Measurements from ENCODE around the gene HBEGF. TPM values are rescaled to one million over a fixed set of nuclear protein-coding genes. Genes with fewer than 3 reads are reported as not detected.

HBEGF gene
- total and polyA plus RNA-seq, 2 experiments from 2014 or later = 2.2 to 2.9 TPM

- no peak for TF ChIP-seq POLR2AphosphoS5 (IDR thresholded peaks at IDR 0.05; ENCODE audit: low read depth)
- TF ChIP-seq JUNB (IDR thresholded peaks at IDR 0.05; ENCODE audit: unreplicated experiment) = no peak
- TF ChIP-seq ETS1 (IDR thresholded peaks at IDR 0.05) = no peak
- TF ChIP-seq, protein P1, sequence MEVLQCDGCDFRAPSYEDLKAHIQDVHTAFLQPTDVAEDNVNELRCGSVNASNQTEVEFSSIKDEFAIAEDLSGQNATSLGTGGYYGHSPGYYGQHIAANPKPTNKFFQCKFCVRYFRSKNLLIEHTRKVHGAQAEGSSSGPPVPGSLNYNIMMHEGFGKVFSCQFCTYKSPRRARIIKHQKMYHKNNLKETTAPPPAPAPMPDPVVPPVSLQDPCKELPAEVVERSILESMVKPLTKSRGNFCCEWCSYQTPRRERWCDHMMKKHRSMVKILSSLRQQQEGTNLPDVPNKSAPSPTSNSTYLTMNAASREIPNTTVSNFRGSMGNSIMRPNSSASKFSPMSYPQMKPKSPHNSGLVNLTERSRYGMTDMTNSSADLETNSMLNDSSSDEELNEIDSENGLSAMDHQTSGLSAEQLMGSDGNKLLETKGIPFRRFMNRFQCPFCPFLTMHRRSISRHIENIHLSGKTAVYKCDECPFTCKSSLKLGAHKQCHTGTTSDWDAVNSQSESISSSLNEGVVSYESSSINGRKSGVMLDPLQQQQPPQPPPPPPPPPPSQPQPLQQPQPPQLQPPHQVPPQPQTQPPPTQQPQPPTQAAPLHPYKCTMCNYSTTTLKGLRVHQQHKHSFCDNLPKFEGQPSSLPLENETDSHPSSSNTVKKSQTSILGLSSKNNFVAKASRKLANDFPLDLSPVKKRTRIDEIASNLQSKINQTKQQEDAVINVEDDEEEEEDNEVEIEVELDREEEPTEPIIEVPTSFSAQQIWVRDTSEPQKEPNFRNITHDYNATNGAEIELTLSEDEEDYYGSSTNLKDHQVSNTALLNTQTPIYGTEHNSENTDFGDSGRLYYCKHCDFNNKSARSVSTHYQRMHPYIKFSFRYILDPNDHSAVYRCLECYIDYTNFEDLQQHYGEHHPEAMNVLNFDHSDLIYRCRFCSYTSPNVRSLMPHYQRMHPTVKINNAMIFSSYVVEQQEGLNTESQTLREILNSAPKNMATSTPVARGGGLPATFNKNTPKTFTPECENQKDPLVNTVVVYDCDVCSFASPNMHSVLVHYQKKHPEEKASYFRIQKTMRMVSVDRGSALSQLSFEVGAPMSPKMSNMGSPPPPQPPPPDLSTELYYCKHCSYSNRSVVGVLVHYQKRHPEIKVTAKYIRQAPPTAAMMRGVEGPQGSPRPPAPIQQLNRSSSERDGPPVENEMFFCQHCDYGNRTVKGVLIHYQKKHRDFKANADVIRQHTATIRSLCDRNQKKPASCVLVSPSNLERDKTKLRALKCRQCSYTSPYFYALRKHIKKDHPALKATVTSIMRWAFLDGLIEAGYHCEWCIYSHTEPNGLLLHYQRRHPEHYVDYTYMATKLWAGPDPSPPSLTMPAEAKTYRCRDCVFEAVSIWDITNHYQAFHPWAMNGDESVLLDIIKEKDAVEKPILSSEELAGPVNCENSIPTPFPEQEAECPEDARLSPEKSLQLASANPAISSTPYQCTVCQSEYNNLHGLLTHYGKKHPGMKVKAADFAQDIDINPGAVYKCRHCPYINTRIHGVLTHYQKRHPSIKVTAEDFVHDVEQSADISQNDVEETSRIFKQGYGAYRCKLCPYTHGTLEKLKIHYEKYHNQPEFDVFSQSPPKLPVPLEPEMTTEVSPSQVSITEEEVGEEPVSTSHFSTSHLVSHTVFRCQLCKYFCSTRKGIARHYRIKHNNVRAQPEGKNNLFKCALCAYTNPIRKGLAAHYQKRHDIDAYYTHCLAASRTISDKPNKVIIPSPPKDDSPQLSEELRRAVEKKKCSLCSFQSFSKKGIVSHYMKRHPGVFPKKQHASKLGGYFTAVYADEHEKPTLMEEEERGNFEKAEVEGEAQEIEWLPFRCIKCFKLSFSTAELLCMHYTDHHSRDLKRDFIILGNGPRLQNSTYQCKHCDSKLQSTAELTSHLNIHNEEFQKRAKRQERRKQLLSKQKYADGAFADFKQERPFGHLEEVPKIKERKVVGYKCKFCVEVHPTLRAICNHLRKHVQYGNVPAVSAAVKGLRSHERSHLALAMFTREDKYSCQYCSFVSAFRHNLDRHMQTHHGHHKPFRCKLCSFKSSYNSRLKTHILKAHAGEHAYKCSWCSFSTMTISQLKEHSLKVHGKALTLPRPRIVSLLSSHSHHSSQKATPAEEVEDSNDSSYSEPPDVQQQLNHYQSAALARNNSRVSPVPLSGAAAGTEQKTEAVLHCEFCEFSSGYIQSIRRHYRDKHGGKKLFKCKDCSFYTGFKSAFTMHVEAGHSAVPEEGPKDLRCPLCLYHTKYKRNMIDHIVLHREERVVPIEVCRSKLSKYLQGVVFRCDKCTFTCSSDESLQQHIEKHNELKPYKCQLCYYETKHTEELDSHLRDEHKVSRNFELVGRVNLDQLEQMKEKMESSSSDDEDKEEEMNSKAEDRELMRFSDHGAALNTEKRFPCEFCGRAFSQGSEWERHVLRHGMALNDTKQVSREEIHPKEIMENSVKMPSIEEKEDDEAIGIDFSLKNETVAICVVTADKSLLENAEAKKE (CRISPR knock-in tag; IDR thresholded peaks at IDR 0.05) = no peak
- no peak for TF ChIP-seq NANOG (IDR thresholded peaks at IDR 0.05; ENCODE audit: borderline replicate concordance)
- TF ChIP-seq CREB1 (CRISPR knock-in tag; IDR thresholded peaks at IDR 0.05; ENCODE audit: low read depth) = no peak
- no peak for TF ChIP-seq STAT1 (IDR thresholded peaks at IDR 0.05; ENCODE audit: unreplicated experiment)
- TF ChIP-seq ZNF114 (CRISPR knock-in tag; IDR thresholded peaks at IDR 0.05) = no peak
- no peak for TF ChIP-seq EZH2 (IDR thresholded peaks at IDR 0.05; ENCODE audit: low read depth, unreplicated experiment)
- no peak for TF ChIP-seq REST (IDR thresholded peaks at IDR 0.05; ENCODE audit: unreplicated experiment)
- TF ChIP-seq, protein P2, sequence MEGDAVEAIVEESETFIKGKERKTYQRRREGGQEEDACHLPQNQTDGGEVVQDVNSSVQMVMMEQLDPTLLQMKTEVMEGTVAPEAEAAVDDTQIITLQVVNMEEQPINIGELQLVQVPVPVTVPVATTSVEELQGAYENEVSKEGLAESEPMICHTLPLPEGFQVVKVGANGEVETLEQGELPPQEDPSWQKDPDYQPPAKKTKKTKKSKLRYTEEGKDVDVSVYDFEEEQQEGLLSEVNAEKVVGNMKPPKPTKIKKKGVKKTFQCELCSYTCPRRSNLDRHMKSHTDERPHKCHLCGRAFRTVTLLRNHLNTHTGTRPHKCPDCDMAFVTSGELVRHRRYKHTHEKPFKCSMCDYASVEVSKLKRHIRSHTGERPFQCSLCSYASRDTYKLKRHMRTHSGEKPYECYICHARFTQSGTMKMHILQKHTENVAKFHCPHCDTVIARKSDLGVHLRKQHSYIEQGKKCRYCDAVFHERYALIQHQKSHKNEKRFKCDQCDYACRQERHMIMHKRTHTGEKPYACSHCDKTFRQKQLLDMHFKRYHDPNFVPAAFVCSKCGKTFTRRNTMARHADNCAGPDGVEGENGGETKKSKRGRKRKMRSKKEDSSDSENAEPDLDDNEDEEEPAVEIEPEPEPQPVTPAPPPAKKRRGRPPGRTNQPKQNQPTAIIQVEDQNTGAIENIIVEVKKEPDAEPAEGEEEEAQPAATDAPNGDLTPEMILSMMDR (conservative IDR thresholded peaks at IDR 0.05; ENCODE audit: low read depth in 2 of 2) = no peak
- no peak for TF ChIP-seq ZNF331 (CRISPR knock-in tag; IDR thresholded peaks at IDR 0.05; ENCODE audit: low read depth)
- TF ChIP-seq EZH2phosphoT487 (IDR thresholded peaks at IDR 0.05; ENCODE audit: unreplicated experiment) = no peak
- Histone ChIP-seq H3K9me2 (ENCODE audit: insufficient read depth) (no peaks in the 10 kb centered on the region), H2AFZ (no peak overlapping the region), H3K4me3 (no peak overlapping the region), H3K36me3 (ENCODE audit: insufficient read depth) (no peaks in the 10 kb centered on the region), H4K20me1 (replicated peaks; ENCODE audit: insufficient read depth) (no peaks in the 10 kb centered on the region; the same call in 1 of the 2 replicates), H3K4me1 (ENCODE audit: insufficient read depth) (no peaks in the 10 kb centered on the region), H3K79me2 (replicated peaks; ENCODE audit: insufficient read depth) (no peaks in the 10 kb centered on the region), H3K4me2 (no peak overlapping the region), H3K27me3 (ENCODE audit: insufficient read depth) (no peaks in the 10 kb centered on the region), H3F3A (replicated peaks; ENCODE audit: low read depth) (no peaks in the 10 kb centered on the region), H3K27ac (ENCODE audit: low read depth) (no peak overlapping the region)
- Mint-ChIP-seq H3K27me3 (ENCODE audit: insufficient read depth, low read depth, poor library complexity) (peaks cover 5% of the 10 kb centered on the region), H3K36me3 (ENCODE audit: low read depth) (no peaks in the 10 kb centered on the region), H3K4me1 (no peaks in the 10 kb centered on the region), H3K4me3 (no peak overlapping the region), H3K27ac (no peak overlapping the region), H3K9me3 (no peaks in the 10 kb centered on the region)
- DNase-seq (ENCODE audit: low spot score) (no peak), ATAC-seq (no peak)
These were observed 36.5 kb upstream of the HBEGF start for GRCh38 chr5:140382866-140383265.

Data from GM23338 (cell line).